Fibroblast of villous mesenchyme (primary cell): Measurements from ENCODE around the gene WNK4. TPM values are rescaled to one million over a fixed set of nuclear protein-coding genes. Genes with fewer than 3 reads are reported as not detected.

Experiments used
- DNase-seq: peaks from one replicate; pipeline ENCODE4 v3.0.0-alpha.2; 2010; ENCODE audit warnings: low read depth
- H3K4me3 ChIP-seq: 2 replicates; pipeline ENCODE4 v1.5.1; 2011; ENCODE audit warnings: low read depth, mild to moderate bottlenecking, low read length
- CTCF ChIP-seq: IDR thresholded peaks from 2 replicates; pipeline ENCODE4 v1.5.1; 2012; ENCODE audit warnings: low read depth, mild to moderate bottlenecking, low read length; ENCODE audit not compliant: insufficient read depth
- total RNA-seq: library from RNA; depleted of rRNA; stranded (reverse); fragments of >200 nt; gene quantifications from 2 replicates; pipeline ENCODE4 v1.2.3, GENCODE V29; 2012

The WNK4 gene
- total RNA-seq, 1 donor = 3.9 TPM

GRCh38 chr17:42821176-42821575, 40.8 kb downstream of the WNK4 start:
- no peak for TF ChIP-seq CTCF
- H3K4me3 ChIP-seq = no peak overlapping the region
- peak; percentile 68 for DNase-seq

GRCh38 chr17:42827472-42827871, 47.1 kb downstream of the WNK4 start:
- H3K4me3 ChIP-seq = no peak overlapping the region
- TF ChIP-seq CTCF = no peak
- DNase-seq = no peak

GRCh38 chr17:42830971-42831370, 50.6 kb downstream of the WNK4 start:
- TF ChIP-seq CTCF = no peak
- no peak overlapping the region for H3K4me3 ChIP-seq
- no peak for DNase-seq

- H3K4me3 ChIP-seq = peak overlapping the region; percentile 99
- no peak for TF ChIP-seq CTCF
- DNase-seq = no peak
Observed at GRCh38 chr17:42832213-42832933, 52.0 kb downstream of the WNK4 start.

GRCh38 chr17:42832934-42833766, 52.7 kb downstream of the WNK4 start, which contains the start of gene PSME3:
Gene PSME3 (plus strand): TSS chr17:42833397. CDS start chr17:42833632, 235 bp downstream.
- peak; percentile 89 for DNase-seq
- TF ChIP-seq CTCF = no peak
- H3K4me3 ChIP-seq = peak within 1 kb of the TSS; percentile 99

- DNase-seq = no peak
- TF ChIP-seq CTCF = no peak
- H3K4me3 ChIP-seq = peak overlapping the region; percentile 99
Observed at GRCh38 chr17:42833767-42834422, 53.5 kb downstream of the WNK4 start.
